Gastrocnemius medialis (tissue), 4 donors: Measurements from ENCODE around the gene SZT2.

Experiments
- POLR2A ChIP-seq, 2 donors: fragments of 450-650 bp; IDR thresholded peaks; one replicate each; pipeline ENCODE4 v1.6.1; 2017; ENCODE audit warnings: antibody characterized with exemption in 2 of 2, mild to moderate bottlenecking in 2 of 2, moderate library complexity in 2 of 2
- TF ChIP-seq, protein P1 (sequence below), 5 experiments: fragments of 450-650 bp in 3 of 5; fragments of 200-600 bp in 2 of 5; sonication (generic) in 2 of 5; IDR thresholded peaks in 4 of 5; conservative IDR thresholded peaks in 1 of 5; 1 replicate in 4 of 5; 2 replicates in 1 of 5; pipeline ENCODE4 v1.5.1; 2016 to 2019; ENCODE audit warnings: antibody characterized with exemption in 5 of 5, mild to moderate bottlenecking in 3 of 5, moderate library complexity in 3 of 5

DNA sequence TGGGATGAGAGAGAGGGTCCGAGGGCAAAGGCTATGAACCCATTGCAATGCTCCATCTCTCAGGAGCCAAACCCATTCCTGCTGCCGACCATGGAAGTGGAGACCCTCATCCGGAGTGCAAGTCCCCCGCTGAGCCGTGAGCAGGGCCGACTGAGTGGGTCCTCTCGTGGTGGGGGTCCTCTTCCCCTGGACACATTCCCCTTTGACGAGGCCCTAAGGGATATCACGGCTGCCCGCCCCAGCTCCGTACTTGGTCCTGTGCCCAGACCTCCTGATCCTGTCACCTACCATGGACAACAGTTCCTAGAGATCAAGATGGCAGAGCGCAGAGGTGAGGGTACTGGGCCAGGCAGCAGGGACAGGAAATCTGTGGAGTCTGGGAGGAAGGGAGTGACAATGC, 53.1 kb downstream of the SZT2 start:
- TF ChIP-seq, protein P1, sequence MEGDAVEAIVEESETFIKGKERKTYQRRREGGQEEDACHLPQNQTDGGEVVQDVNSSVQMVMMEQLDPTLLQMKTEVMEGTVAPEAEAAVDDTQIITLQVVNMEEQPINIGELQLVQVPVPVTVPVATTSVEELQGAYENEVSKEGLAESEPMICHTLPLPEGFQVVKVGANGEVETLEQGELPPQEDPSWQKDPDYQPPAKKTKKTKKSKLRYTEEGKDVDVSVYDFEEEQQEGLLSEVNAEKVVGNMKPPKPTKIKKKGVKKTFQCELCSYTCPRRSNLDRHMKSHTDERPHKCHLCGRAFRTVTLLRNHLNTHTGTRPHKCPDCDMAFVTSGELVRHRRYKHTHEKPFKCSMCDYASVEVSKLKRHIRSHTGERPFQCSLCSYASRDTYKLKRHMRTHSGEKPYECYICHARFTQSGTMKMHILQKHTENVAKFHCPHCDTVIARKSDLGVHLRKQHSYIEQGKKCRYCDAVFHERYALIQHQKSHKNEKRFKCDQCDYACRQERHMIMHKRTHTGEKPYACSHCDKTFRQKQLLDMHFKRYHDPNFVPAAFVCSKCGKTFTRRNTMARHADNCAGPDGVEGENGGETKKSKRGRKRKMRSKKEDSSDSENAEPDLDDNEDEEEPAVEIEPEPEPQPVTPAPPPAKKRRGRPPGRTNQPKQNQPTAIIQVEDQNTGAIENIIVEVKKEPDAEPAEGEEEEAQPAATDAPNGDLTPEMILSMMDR (IDR thresholded peaks at IDR 0.05 in 4 of 5, conservative IDR thresholded peaks at IDR 0.05 in 1 of 5): no peak
- no peak for TF ChIP-seq POLR2A (IDR thresholded peaks at IDR 0.05)
